GM19397 (cell line): Measurements from ENCODE around the gene RRAS2.
"Not testable (repeated sequence)": the region's sequence is repeated elsewhere in the genome, so short reads cannot be mapped to it uniquely, and the experiment has no call there.

Experiments used
- ATAC-seq: cut with Tn5 transposase; IDR thresholded peaks from one replicate; pipeline ENCODE4 v1.9.1; 2021; ENCODE audit warnings: mild to moderate bottlenecking, moderate library complexity; ENCODE audit not compliant: unreplicated experiment

Gene RRAS2

DNA sequence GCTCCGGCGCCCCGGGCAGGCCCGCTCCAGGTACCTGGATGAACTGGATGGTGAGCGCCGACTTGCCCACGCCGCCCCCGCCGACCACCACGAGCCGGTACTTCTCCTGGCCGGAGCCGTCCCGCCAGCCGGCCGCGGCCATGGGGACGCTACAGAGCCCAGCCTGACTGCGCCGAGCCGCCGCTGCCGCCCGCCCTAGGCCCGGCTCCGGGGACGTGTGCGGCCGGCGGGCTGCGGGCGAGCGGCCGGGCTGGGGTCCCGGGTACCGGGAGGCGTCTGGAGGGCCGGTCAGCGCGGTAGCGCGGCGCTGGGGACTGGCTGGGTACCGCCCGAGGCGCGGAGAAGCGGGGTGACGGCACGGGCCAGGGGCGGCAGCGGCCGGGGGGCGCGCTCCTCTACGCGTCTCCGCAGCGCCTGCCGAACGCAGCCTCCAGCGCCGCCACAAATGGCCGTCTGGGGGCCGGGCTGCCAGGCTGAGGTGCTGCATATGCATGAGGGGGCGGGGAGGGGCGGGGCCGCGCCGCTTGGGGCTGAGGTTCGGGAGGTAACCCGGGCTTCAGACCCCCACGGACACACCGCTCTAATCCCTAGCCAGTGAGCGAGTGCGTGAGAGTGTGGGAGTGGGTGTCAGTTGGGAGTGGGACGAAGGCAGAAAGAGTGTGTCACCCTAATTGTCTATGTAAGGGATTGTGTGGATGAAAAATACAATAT lies at the start of gene RRAS2:
TSS of gene RRAS2 (minus strand) at position 455 of the 711 bp plus-strand sequence. CDS start at position 142, 313 bp downstream.
- ATAC-seq = peak; percentile 93

DNA sequence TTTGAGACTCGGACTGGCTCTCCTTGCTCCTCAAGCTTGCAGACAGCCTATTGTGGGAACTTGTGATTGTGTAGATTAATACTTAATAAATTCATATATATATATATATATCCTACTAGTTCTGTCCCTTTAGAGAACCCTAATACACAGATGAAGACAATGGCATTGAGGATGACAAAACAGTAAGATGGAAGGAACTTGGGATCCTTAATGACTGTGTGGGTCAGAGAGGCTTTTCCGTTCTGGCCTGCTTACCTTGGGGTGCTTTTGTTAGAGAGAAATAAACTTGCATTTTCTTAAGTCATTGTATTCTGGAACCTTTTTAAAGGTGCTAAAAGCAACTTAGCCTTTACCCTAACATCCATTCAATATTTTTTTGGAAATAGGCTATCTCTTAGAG lies 49.6 kb upstream of the RRAS2 start:
- ATAC-seq = no peak

DNA sequence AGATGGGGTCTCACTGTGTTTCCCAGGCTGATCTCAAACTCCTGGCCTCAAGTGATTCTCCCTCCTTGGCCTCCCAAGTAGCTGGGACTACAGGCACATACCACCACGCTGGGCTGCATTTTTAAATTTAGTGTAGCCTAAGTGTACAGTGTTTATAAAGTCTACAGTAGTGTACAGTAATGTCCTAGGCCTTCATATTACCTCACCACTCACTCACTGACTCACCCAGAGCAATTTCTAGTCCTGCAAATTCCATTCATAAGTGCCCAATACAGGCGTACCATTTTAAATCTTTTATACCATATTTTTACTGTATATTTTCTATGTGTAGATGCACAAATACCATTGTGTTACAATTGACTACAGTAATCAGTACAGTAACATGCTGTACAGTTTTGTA lies 47.1 kb upstream of the RRAS2 start:
- not testable (repeated sequence) for ATAC-seq

DNA sequence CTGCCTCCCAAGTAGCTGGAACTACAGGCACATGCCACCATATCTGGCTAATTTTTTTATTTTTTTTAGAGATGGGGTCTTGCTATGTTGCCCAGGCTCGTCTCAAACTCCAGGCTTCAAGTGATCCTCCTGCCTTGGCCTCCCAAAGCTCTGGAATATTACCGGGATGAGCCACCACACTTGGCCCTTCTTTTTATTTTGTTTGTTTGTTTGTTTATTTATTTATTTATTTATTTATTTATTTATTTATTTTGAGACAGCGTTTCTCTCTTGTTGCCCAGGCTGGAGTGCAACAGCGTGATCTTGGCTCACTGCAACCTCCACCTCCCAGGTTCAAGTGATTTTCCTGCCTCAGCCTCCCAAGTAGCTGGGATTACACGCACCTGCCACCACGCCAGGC lies 44.5 kb upstream of the RRAS2 start:
- ATAC-seq = not testable (repeated sequence)

DNA sequence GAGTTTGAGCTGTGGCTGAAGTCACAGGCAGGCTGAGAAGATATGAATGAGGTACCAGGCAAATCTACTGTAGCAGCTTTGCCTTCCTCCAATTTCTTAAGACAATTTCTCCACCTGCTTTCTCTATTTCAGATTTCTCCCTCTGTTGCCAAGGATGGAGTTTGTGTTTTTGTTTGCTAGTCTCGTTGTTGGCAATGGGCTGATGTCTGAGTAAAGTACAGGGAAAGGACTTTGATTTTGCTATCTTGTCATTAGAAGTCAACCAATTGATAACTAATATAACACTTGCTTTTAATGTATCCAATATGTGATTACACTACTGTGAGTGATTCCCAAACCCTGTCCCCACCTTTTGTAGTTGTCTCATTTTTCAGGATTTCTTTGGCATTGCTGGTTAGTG lies 40.1 kb upstream of the RRAS2 start:
- no peak for ATAC-seq

DNA sequence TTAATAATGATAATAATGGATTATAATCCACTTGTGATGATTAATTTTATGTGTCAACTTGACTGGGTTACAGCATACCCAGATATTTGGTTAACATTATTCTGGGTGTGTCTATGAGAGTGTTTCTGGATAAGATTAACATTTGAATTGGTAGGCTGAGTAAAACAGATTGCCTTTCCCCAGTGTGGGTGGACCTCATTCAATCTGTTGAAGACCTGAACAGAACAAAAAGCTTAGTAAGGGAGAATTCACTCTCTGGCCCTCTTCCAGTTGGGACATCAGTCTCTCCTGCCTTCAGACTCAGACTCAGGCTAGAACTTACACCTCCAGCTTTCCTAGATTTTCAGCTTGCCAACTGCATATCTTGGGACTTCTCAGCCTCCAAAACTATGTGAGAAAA lies 37.3 kb upstream of the RRAS2 start:
- ATAC-seq = no peak

DNA sequence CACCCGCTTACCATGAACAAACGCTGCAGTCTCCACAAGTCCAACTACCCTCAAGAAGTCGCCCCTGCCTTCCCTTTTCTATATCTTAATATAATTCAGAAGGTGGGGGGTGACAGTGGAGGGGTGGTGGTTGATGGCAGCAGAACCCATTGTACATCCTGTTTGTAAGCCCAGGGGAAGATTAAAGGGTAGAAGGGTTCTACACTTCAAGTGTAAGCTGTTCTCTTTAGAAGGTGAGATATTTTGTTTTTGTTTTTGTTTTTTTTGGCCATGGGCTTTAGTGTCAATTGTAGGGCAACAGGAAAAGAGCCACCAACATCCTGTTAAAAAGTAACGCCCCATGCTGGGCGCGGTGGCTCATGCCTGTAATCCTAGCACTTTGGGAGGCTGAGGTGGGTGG lies 34.9 kb upstream of the RRAS2 start:
- no peak for ATAC-seq

DNA sequence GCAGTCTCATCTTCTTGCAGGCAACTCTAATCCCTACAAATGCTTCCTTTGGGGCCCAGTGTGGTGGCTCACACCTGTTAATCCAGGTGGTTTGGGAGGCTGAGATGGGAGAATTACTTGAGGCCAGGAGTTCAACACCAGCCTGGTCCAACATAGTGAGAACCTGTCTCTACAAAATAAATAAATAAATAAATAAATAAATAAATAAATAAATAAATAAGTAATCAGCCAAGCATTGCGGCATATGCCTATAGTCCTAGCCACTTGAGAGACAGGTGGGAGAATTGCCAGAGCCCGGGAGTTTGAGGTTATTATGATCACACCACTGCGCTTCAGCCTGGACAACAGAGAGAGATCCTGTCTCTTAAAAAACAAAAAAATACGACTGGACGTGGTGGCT lies 34.1 kb upstream of the RRAS2 start:
- ATAC-seq = no peak

DNA sequence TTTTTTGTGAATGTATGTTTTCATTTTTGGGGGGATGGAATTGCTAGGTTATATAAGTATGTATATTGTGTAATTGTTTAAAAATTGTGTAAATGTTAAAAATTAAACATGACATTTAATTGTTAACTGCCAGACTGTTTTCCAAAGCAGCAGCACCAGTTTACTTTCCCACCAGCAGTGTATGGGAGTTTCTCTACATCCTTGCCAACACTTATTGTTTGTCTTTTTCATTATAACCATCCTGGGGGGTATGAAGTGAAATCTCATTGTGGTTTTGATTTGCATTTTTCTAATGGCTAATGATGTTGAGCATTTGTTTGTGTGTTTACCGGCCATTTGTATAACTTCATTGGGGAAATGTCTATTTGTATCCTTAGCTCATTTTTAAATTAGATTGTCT lies 31.7 kb upstream of the RRAS2 start:
- ATAC-seq = no peak

DNA sequence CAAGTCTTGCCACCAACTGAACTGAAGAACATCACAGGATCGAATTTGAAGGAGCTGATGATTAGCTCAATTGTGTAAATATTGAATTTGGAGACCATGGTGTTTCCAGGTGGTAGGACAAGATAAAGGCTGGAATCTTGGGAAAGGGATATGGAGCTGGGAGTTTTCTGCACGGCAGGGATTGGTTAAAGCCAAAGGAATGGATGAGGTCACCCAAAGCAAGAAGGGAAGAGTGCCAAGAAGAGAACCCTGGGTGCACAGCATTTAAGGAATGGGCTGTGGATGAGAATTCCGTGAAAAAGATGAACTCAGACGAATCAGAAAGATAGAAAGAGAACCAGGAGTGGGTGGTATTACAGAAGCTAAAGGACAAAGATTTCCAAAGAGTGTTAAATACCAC lies 29.4 kb upstream of the RRAS2 start:
- no peak for ATAC-seq

DNA sequence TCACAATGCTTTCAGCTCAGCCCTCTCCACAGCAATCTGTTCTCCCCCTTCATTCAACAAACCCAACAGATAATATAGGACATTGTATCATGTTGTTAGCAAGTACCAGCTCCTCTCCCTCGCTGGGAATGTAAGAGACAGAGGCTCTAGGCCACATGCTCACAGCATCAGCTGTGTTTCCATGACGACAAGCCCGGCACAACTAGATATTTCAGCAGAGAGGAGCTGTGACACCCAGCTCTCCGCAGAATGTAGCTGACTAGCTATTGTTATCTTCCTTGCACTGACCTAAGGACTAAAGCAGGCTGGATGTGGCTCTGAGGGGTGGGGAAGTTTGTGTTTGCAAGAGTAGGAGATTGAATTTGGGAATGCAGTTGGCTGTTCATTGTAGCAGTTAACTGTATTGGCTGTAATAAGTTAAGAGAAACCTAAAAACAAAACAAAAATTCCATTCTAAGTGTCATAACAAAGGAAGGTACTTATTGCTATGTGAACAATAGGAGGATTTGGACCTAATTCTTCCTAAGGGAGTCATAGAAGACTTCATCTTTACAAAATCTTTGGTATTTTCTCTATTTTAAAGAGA lies 28.0 kb upstream of the RRAS2 start:
- no peak for ATAC-seq

DNA sequence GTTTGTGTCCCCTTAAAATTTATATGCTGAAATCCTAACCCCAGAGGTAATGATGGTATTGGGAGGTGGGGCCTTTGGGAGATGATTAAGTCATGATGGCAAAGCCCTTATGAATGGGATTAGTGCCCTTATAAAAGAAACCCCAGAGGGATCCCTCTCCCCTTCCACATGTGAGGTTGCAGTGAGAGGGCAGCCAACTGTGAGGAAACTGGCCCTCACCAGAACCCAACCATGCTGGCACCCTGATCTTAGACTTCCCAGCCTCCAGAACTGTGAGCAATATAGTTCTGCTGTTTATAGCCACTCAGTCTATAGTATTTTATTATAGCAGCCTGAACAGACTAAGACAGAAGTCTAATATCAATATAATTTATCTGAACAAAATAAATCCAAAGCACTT lies 27.1 kb upstream of the RRAS2 start:
- no peak for ATAC-seq

DNA sequence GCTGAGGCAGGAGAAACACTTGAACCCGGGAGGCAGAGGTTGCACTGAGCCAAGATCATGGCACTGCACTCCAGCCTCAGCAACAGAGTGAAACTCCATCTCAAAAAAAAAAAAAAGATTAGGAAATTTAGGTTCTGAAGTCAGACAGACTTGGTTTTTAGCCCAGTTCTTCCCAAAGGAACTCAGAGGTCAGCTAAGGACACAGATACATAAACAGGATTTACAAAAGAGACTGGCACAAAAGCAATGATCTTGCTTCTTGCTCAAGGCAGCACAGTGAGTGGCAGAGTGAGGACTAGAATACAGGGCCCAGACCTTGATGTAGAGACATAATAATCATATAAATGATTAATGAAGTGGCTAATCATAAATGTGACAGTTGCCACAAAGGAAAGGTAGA lies 25.4 kb upstream of the RRAS2 start:
- no peak for ATAC-seq

DNA sequence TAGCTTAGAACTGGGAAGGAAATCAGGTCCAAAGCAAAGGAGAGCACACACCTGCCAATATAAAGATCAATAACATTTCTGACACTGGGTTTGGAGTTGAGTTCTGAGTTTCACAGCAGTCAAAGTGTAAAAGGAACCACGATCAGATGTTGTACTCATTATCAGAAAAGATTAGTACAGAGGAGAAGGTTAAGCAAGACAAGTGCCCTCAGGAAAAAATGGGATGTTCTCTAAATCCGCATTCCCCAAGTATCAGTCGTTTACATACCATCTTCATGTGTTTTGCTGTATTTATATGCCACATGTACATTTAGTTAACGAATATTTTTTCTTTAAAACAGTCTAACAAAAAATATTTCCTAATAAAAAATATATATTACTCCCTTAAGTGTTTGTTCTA lies 23.0 kb upstream of the RRAS2 start:
- no peak for ATAC-seq

DNA sequence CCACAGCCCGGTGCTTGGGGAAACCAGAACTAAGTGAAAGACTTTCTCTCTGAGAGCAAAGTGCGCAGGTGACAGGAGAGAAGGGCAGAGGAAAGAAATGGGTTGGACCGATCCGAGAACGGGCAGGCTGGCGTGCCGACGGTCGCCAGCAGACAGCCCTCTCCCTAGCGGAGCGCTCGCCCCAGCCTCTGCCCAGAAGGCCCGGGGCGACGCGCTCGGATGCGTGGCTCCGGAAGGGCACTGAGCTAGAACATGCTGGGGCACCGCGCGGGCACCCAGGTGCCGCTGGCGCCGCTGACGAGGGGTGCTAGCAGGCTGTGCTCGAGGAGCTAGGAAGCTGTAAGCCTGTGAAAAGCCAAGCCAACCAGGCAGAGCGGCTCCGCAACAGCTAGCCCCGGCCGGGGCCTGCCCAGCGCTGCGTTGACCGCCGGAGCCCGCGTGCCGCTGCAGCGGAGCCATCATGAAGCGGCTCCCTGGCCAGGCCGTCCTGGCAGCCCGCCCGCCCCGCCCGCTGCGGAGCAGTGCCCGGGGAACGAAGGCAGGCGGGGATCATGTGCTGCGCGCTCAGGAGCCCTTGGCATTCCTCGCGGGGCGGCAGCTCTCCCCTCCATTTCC lies 22.1 kb upstream of the RRAS2 start:
- ATAC-seq = peak; percentile 87

DNA sequence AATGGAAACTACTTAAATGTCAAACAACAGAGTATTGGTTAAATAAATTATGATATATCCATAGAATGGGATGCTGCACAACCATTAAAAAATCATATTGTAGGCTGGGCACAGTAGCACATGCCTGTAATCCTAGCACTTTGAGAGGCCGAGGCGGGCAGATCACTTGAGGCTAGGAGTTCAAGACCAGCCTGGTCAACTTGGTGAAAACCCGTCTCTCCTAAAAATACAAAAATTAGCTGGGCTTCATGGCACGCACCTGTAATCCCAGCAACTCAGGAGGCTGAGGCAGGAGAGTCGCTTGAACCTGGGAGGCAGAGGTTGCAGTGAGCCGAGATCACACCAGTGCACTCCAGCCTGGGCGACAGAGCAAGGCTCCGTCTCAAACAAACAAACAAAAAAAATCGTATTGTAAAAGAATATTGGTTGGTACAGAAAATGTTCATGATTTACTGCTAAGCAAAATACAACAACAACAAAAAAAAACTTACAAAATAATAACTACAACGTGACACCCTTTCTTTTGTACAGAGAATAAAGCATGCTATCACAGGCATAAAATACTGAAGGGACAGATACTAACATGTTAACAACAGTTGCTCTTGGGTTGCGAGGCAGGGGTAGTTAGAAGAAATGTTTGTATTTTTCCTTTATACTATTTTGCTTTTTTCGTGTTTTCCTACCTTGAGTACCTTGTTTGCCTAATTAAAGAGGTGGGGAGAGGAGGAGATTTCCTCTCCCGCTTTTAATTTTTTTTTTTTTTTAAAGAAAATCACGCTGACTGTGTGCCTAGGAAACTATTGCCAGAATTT lies 21.3 kb upstream of the RRAS2 start:
- ATAC-seq = no peak

DNA sequence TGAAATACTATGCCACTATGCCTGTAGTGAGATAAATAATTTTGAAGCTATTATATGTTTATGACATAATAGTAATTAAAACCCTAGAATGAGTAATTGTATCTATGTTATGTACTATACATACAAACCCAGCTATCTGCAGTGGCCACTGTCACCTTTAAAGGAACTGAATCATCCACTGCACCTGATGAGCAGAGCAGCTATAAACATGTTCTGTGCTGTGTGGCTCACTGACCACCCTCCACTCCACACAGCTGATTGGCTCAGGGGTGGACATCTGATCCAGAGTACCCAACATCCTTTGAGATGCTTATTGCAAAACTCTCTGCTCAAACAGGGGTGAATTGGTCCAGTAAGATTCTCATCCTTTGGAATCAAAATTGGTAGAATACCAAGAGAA lies 19.2 kb upstream of the RRAS2 start:
- ATAC-seq = no peak

DNA sequence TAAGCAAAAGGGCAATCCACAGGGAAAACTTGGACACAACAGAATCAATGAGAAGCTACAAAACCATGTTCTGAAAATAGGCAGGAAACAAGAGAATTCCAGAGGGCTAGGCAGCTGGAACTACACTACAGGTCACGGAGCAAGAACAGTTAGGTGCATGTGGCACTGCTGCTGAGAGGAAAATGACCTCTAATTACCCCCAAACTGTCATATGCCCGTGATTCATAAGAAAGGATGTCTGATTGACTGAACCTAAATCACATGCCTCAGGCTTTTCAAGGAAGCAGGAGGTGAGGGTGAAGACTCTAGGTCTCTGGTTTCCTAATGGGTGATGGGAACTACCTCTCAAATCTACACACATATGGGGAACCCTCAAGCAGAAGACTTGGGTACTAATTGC lies 17.9 kb upstream of the RRAS2 start:
- no peak for ATAC-seq

DNA sequence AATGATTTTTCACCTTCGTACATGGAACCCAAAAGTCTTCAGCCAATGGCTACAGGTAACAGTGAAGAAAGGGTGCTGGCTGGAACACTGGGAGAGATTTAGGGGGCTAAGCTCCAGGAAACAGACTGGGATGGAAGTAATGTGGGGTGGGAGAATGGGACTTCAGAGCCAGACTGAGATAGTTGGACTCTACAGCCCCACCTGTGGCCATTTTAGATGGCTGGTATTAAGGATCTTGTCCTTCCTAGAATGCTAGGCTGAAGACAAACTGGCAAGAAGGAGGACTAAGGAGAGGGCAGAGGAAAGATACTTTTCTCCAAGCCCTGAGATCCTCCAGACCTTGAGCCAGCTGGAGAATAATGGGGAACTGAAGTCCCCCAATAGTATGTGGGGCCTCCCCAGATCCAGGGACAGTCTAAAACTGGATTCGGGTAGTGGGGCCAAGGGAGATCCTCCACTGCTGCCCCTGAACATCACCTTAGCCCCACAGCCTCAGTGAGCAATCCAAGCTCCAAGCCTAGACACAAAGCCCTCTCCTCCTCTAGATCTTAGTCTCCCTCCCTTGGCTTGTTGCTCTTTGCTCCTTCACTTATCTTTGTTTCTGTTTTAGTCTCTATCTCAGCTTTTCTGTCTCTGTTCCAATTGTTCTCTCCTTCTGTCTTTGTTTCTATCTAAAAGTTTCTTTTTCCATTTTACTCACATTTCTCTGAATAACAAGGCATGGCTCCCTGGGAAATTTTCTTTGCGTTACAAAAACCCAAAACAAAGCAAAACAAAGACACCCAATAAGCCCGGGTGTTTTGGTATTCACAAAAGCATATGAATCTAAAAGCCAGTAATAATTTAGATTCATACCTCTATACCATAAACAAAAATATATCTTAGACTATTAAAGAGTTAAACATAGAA lies 16.2 kb upstream of the RRAS2 start:
- ATAC-seq = no peak

DNA sequence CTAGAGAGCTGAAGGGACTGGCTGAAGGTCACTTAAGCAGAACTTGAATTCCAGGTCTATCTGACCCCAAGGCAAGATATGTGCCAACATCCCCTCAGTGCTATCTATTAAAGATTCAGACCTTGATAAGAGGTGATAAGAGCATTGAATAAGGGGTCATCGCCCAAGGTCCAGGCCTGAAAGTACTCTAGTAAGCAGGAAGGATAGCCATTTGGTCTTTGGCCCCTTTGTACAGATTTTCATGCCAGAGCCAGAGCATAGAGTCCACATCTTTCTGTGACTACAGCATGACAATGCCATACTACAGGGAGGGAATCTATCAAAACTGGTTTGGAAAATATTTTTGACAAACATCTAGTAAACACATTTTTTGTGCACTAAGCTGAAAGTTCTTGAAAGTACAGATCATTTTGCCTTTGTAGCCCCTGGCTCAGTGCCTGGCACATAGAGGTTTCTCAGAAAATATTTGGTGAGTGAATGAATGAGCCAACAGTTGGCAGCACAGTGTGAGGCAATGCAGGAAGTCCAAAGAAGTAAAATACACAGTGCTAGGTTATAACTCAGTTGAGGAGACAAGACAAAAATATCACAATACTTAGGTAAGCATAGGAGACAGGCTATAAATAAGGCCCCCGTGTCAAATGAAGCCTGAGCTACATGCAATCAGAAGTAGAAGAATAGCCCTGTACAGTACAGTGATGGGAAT lies 15.1 kb upstream of the RRAS2 start:
- no peak for ATAC-seq
